Progenitor cell of endocrine pancreas (in vitro differentiated cells): ENCODE results near the gene RHBDL1. TPM values are rescaled to one million over a fixed set of nuclear protein-coding genes. Genes with fewer than 3 reads are reported as not detected.

ENCODE experiments used
- DNase-seq: peaks from one replicate; pipeline ENCODE4 v3.0.0; 2021; ENCODE audit warnings: low spot score; ENCODE audit not compliant: unreplicated experiment
- H3K27ac Mint-ChIP-seq: 2 replicates; pipeline ENCODE4 v1.8.0; 2021; ENCODE audit warnings: mild to moderate bottlenecking, moderate library complexity, mixed read lengths
- H3K27me3 Mint-ChIP-seq: 2 replicates; pipeline ENCODE4 v1.8.0; 2021; ENCODE audit warnings: mixed read lengths
- H3K36me3 Mint-ChIP-seq: 2 replicates; pipeline ENCODE4 v1.8.0; 2022; ENCODE audit warnings: mixed read lengths; ENCODE audit not compliant: insufficient read depth
- H3K4me1 Mint-ChIP-seq: 2 replicates; pipeline ENCODE4 v1.8.0; 2021; ENCODE audit warnings: low read depth, mixed read lengths
- H3K4me3 Mint-ChIP-seq: 2 replicates; pipeline ENCODE4 v1.8.0; 2021; ENCODE audit warnings: low read depth, mild to moderate bottlenecking, moderate library complexity, mixed read lengths
- H3K9me3 Mint-ChIP-seq: 2 replicates; pipeline ENCODE4 v1.8.0; 2021; ENCODE audit warnings: low read depth, mixed read lengths
- total RNA-seq: library from RNA; stranded (reverse); gene quantifications from 2 replicates; pipeline ENCODE4 v1.2.1, GENCODE V29; 2021
- TF ChIP-seq, protein P1 (sequence below): fragments of 200-600 bp; sonication (generic); IDR thresholded peaks from one replicate; pipeline ENCODE4 v1.5.0; 2021; ENCODE audit warnings: antibody characterized with exemption, mild to moderate bottlenecking; ENCODE audit not compliant: unreplicated experiment

RHBDL1 gene
- total RNA-seq, 1 donor from 2014 or later = 5.2 TPM

DNA sequence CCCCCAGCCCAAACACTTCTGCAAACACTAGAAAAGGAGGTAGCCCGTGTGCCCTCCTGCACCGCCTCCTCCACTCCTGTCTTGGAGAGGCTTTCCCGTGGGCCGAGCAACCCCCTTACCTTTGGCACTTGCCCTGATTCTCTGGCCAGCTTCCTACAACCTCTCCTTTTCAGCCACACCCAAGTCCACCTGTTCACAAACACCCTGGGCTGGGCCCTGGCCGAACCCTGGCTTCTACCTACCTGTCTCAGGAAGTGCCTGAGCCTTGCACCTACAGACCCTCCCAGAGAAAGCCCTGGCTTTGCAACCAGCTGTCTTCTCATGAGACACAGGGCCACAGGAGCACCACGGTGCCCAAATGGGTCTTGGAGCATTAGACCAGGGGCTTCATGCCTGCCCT, 43.5 kb downstream of the RHBDL1 start:
- TF ChIP-seq, protein P1, sequence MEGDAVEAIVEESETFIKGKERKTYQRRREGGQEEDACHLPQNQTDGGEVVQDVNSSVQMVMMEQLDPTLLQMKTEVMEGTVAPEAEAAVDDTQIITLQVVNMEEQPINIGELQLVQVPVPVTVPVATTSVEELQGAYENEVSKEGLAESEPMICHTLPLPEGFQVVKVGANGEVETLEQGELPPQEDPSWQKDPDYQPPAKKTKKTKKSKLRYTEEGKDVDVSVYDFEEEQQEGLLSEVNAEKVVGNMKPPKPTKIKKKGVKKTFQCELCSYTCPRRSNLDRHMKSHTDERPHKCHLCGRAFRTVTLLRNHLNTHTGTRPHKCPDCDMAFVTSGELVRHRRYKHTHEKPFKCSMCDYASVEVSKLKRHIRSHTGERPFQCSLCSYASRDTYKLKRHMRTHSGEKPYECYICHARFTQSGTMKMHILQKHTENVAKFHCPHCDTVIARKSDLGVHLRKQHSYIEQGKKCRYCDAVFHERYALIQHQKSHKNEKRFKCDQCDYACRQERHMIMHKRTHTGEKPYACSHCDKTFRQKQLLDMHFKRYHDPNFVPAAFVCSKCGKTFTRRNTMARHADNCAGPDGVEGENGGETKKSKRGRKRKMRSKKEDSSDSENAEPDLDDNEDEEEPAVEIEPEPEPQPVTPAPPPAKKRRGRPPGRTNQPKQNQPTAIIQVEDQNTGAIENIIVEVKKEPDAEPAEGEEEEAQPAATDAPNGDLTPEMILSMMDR = no peak
- Mint-ChIP-seq H3K27ac (no peak overlapping the region), H3K4me1 (peaks cover 12% of the 10 kb centered on the region), H3K4me3 (peak overlapping the region; percentile 37), H3K36me3 (no peaks in the 10 kb centered on the region), H3K9me3 (no peaks in the 10 kb centered on the region), H3K27me3 (no peaks in the 10 kb centered on the region)
- no peak for DNase-seq

DNA sequence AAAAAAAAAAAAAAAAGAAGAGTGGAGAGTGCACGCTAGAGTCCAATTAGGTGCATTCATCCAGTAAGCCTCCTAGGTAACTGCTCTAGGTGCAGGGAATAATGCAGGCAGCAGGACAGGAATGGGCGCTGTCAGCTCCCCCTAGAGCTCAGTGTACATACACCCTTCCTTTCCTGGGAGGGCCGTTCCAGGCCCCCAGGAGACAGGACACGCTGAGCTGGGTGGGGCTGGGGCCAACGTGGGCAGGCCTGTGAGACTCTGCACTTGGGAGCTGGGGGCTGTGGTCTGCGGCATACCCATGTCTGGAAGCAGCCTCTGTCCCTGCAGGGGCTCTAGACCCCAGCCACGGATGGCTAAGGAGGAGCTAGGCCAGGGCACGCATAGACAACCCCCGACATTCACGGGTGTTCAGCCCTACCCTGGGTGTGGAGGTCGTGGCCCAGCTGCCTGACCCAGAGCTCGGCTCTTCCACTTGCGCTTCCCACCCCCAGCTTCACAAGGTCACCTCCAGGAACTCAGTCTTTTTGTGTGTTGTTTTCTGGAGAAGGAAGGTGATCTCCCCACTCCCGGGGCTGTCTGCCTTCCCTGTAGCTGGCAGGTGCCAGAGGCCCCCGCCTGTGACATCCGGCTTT, 44.5 kb downstream of the RHBDL1 start:
- Mint-ChIP-seq H3K27ac (peak overlapping the region; percentile 90), H3K36me3 (no peaks in the 10 kb centered on the region), H3K4me3 (peak overlapping the region; percentile 77), H3K4me1 (peaks cover 12% of the 10 kb centered on the region), H3K9me3 (no peaks in the 10 kb centered on the region), H3K27me3 (no peaks in the 10 kb centered on the region)
- no peak for DNase-seq
- TF ChIP-seq, protein P1 = peak; percentile 31

DNA sequence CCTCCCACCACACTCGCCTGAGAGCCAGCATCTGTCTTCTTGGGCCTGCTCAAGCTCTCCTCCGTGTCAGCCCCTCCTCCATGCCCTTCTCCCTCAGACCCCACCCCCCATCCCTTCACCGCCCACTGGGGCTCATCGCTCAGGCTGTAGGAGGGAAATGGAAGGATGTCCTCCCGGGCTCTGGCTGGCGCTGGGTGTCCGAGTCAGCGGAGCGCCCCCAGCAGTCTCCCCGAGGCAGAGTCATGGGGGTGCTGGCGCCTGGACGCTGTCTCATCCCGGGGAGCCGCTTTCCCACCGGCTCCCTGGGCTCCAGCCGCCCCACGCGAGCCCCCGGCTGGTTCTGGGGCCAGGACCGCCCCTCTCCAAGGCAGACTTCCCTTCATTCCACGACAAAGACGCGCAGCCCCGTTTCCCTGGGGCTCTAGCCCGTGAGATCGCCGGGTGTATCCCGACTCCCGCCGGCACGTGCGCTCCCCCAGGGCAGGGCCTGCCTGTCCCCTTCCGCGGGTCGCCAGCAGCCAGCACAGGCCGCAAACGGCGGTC, 45.0 kb downstream of the RHBDL1 start:
- peak overlapping the region; percentile 90 for H3K27ac Mint-ChIP-seq
- no peak for DNase-seq
- peaks cover 5% of the 10 kb centered on the region for H3K27me3 Mint-ChIP-seq
- no peaks in the 10 kb centered on the region for H3K36me3 Mint-ChIP-seq
- TF ChIP-seq, protein P1 = no peak
- peak overlapping the region; percentile 77 for H3K4me3 Mint-ChIP-seq
- peaks cover 12% of the 10 kb centered on the region for H3K4me1 Mint-ChIP-seq
- H3K9me3 Mint-ChIP-seq = no peaks in the 10 kb centered on the region

DNA sequence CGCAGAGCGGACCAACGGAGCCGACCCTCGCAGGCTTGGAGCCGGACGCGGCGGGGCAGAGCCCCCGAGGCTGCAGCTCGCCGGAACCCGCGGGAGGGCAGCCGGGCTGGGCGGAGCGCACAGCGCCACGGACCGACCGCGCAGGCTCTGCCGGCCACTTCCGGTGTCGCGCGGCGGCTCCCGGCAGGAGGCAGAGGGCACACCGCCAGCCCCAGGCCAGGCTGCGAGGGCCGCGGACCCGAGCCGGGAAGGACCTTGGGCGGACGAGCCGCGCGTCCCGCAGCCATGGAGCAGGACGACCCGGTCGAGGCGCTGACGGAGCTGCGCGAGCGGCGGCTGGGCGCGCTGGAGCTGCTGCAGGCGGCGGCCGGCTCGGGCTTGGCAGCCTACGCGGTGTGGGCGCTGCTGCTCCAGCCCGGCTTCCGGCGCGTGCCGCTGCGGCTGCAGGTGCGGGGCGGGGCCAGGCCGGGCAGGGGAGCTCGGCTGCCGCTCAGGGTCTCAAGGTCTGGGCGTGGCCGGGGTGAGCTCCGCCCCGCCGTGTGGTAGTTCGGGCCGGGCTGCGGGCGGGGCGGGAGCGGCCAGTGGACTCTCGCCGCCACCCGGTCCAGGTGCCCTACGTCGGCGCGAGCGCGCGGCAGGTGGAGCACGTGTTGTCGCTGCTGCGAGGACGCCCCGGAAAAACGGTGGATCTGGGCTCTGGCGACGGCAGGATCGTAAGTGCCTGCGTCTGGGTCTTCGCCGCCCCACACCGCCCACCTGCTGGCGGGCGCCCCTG, 45.7 kb downstream of the RHBDL1 start, which contains the start of gene ANTKMT:
Gene ANTKMT, plus strand, starts transcription at position 157 of the 775 bp plus-strand sequence. Its CDS starts 129 bp downstream, at position 286.
- peaks cover 11% of the 10 kb centered on the region for H3K27me3 Mint-ChIP-seq
- H3K9me3 Mint-ChIP-seq = no peaks in the 10 kb centered on the region
- H3K4me3 Mint-ChIP-seq = peak within 1 kb of the TSS; percentile 77
- TF ChIP-seq, protein P1 = peak; percentile 10
- H3K36me3 Mint-ChIP-seq = no peaks in the 10 kb centered on the region
- peaks cover 12% of the 10 kb centered on the region for H3K4me1 Mint-ChIP-seq
- DNase-seq = peak; percentile 81
- peak within 1 kb of the TSS; percentile 90 for H3K27ac Mint-ChIP-seq

DNA sequence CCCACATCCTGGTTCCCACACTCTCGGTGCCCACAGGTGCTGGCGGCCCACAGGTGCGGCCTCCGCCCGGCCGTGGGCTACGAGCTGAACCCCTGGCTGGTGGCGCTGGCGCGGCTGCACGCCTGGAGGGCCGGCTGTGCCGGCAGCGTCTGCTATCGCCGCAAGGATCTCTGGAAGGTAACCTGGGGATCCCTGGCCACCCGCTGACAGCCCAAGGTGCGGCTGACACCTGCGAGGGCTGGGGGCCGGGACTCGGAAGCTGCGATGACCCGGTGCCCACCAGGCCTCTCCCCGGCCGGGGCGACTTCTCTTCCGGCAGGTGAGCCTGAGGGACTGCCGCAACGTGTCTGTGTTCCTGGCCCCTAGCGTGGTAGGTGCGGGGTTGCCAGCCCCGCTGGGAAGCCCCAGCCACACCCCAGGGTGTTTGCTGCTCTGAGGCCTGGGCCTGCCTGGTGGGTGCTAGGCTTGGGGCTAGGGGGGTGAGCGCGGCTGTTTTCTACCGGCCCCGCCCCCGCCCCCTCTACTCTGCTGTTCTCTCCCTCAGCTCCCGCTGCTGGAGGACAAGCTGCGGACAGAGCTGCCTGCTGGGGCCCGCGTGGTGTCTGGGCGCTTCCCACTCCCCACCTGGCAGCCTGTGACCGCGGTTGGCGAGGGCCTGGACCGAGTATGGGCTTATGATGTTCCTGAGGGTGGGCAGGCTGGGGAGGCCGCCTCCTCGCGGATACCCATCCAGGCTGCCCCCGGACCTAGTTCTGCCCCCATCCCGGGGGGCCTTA, 46.5 kb downstream of the RHBDL1 start:
- no peak overlapping the region for H3K27ac Mint-ChIP-seq
- peaks cover 8% of the 10 kb centered on the region for H3K4me1 Mint-ChIP-seq
- TF ChIP-seq, protein P1 = no peak
- peaks cover 15% of the 10 kb centered on the region for H3K27me3 Mint-ChIP-seq
- no peak for DNase-seq
- no peaks in the 10 kb centered on the region for H3K36me3 Mint-ChIP-seq
- no peak overlapping the region for H3K4me3 Mint-ChIP-seq
- H3K9me3 Mint-ChIP-seq = no peaks in the 10 kb centered on the region
